ENCODE measurements around the gene SINHCAF.

DNA sequence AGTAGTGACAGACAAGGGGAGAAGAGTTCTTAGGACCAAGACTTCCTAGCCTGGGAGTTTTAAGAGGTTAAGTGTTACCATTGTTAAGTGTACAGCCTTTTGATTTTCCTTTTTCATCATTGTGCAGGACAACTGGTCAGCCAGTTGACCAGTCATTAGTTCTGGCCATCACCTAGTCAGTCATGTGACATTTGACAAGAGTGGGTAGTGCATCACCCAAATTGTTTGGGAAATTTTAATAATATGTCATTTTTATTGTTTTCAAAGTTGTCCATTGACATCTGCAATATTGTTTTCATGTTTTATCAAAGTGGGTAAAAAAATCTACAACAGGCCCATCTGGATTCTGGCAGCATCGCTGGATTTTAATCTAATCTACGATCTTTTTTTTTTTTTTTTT, 15.5 kb downstream of the SINHCAF start:
- TF ChIP-seq ARNTL (CRISPR knock-in tag; IDR thresholded peaks at IDR 0.05; ENCODE audit: borderline replicate concordance, low read depth) = no peak
- TF ChIP-seq, protein P1, sequence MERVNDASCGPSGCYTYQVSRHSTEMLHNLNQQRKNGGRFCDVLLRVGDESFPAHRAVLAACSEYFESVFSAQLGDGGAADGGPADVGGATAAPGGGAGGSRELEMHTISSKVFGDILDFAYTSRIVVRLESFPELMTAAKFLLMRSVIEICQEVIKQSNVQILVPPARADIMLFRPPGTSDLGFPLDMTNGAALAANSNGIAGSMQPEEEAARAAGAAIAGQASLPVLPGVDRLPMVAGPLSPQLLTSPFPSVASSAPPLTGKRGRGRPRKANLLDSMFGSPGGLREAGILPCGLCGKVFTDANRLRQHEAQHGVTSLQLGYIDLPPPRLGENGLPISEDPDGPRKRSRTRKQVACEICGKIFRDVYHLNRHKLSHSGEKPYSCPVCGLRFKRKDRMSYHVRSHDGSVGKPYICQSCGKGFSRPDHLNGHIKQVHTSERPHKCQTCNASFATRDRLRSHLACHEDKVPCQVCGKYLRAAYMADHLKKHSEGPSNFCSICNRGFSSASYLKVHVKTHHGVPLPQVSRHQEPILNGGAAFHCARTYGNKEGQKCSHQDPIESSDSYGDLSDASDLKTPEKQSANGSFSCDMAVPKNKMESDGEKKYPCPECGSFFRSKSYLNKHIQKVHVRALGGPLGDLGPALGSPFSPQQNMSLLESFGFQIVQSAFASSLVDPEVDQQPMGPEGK (CRISPR knock-in tag; IDR thresholded peaks at IDR 0.05; ENCODE audit: borderline replicate concordance) = no peak
- no peak for TF ChIP-seq ZC3H10 (CRISPR knock-in tag; IDR thresholded peaks at IDR 0.05)
- no peak for TF ChIP-seq RARB (CRISPR knock-in tag; IDR thresholded peaks at IDR 0.05)
- no peak for TF ChIP-seq ZNF70 (CRISPR knock-in tag; IDR thresholded peaks at IDR 0.05)
- no peak for TF ChIP-seq ZNF8 (CRISPR knock-in tag; IDR thresholded peaks at IDR 0.05)
- TF ChIP-seq ZFP30 (CRISPR knock-in tag; IDR thresholded peaks at IDR 0.05) = no peak
- TF ChIP-seq OSR1 (CRISPR knock-in tag; IDR thresholded peaks at IDR 0.05) = no peak
- TF ChIP-seq CSDC2 (CRISPR knock-in tag; IDR thresholded peaks at IDR 0.05) = no peak
- no peak for TF ChIP-seq ZFP3 (CRISPR knock-in tag; IDR thresholded peaks at IDR 0.05)
- no peak for TF ChIP-seq PPARA (CRISPR knock-in tag; IDR thresholded peaks at IDR 0.05; ENCODE audit: borderline replicate concordance)
- TF ChIP-seq, protein P2, sequence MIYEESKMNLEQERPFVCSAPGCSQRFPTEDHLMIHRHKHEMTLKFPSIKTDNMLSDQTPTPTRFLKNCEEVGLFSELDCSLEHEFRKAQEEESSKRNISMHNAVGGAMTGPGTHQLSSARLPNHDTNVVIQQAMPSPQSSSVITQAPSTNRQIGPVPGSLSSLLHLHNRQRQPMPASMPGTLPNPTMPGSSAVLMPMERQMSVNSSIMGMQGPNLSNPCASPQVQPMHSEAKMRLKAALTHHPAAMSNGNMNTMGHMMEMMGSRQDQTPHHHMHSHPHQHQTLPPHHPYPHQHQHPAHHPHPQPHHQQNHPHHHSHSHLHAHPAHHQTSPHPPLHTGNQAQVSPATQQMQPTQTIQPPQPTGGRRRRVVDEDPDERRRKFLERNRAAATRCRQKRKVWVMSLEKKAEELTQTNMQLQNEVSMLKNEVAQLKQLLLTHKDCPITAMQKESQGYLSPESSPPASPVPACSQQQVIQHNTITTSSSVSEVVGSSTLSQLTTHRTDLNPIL (CRISPR knock-in tag; IDR thresholded peaks at IDR 0.05; ENCODE audit: low read depth) = no peak

Data from SK-N-SH treated with all-trans-retinoic acid at 6 μM for 48 hours (cell line).